ENCODE measurements around the gene SLC6A4.
A peak's percentile ranks its signal among the peaks of the same experiment; 100 is the strongest.

The SLC6A4 gene

DNA sequence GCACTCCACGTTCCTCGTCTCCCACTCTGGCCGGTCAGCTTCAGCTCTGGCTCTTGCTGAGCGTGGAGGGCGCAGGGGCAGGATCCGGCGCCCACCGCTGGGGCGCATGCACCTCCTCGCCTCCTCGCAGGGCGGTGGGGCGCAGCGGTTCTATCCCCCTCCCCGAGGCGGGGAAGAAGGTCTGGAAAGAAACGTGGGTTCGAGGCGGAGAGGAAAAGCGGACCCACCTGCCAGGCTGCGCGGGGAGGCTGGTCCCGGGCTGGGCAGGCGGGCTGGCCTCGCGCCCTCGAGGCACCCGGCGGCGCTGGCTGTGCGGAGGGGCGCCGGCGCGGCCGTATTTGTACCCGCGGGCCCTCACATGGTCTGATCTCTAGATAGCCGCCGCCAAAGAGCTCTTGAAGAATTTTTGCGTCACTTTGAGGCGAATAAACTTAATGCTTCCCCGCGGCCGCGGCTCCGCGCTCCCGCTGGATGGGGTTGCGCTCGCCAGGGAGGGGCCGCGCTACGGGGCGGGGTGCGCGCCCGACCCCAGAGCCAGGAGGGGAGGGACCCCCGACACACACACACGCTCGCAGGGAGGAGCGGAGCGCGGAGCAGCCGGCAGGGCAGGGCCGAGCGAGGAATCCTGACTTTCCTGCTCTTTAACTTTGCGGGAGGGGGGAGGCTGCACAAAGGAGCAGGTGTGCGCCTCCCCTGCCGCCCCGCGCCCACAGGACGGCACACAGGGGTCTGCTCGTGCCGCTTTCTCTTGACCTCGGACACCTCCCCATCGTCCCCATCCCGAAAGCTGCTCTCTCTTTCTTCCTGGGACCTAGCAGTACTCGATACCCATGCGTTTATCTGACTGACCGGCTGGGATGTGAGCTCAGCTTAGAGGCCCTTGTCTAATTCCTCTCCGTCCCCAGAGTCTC, at the start of gene SLC6A4:
SLC6A4 (minus strand) TSS at position 312 of the 911 bp plus-strand sequence. CDS start 13,739 bp downstream, outside the sequence.
- Mint-ChIP-seq H3K4me3 (peak within 1 kb of the TSS; percentile 82), H3K4me1 (peaks cover 47% of the 10 kb centered on the region), H3K27ac (no peak within 1 kb of the TSS), H3K27me3 (ENCODE audit: low read depth, poor library complexity) (peaks cover 97% of the 10 kb centered on the region), H3K9me3 (peaks cover 18% of the 10 kb centered on the region), H3K36me3 (ENCODE audit: low read depth) (peaks cover 5% of the 10 kb centered on the region)
- peak; percentile 39 for DNase-seq
- TF ChIP-seq, protein P1, sequence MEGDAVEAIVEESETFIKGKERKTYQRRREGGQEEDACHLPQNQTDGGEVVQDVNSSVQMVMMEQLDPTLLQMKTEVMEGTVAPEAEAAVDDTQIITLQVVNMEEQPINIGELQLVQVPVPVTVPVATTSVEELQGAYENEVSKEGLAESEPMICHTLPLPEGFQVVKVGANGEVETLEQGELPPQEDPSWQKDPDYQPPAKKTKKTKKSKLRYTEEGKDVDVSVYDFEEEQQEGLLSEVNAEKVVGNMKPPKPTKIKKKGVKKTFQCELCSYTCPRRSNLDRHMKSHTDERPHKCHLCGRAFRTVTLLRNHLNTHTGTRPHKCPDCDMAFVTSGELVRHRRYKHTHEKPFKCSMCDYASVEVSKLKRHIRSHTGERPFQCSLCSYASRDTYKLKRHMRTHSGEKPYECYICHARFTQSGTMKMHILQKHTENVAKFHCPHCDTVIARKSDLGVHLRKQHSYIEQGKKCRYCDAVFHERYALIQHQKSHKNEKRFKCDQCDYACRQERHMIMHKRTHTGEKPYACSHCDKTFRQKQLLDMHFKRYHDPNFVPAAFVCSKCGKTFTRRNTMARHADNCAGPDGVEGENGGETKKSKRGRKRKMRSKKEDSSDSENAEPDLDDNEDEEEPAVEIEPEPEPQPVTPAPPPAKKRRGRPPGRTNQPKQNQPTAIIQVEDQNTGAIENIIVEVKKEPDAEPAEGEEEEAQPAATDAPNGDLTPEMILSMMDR (IDR thresholded peaks at IDR 0.05): no peak

DNA sequence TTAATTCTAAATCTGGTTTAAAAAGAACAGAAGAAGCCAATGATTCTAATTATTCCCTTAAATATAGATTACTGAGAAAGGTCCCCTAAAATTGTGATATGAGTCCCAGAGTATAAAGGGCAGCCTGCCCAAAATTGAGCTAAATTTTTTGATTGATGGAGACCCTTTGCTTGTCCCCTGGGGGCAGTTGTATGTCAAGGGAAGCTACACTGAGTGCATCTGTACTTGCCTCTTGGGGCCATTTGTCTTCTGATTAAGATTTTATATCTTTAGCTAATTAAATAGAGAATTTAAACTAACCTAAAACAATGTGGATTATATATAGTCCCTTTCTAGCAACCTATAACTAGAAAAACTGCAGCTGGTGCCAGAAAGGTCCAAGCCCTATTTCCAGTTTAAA, 43.7 kb upstream of the SLC6A4 start:
- peak overlapping the region; percentile 23 for H3K27ac Mint-ChIP-seq
- H3K4me1 Mint-ChIP-seq: no peaks in the 10 kb centered on the region
- peaks cover 36% of the 10 kb centered on the region for H3K36me3 Mint-ChIP-seq (ENCODE audit: low read depth)
- no peak for DNase-seq
- TF ChIP-seq, protein P1 (IDR thresholded peaks at IDR 0.05): no peak
- H3K27me3 Mint-ChIP-seq (ENCODE audit: low read depth, poor library complexity): no peaks in the 10 kb centered on the region
- H3K9me3 Mint-ChIP-seq: no peaks in the 10 kb centered on the region
- H3K4me3 Mint-ChIP-seq: no peak overlapping the region

DNA sequence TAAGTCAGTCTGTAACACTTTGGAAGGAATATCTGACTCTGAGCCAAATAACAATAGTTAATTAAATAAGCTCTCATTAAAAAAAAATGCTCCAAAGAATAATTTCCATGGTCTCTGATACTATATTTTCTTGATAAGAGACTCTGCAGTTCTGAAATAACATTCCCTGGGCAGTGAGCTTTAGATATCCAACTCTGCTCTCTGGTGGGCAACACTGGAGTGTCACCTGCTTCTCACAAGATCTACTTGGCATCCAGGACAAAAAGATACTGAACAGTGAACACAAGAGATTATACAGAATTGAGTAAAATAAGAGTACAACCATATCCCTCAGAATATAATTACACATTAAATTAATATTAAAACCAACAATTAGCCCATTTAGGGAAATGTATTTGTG, 42.5 kb upstream of the SLC6A4 start:
- TF ChIP-seq, protein P1 (IDR thresholded peaks at IDR 0.05): peak; percentile 33
- Mint-ChIP-seq H3K36me3 (ENCODE audit: low read depth) (peaks cover 36% of the 10 kb centered on the region), H3K4me3 (no peak overlapping the region), H3K9me3 (no peaks in the 10 kb centered on the region), H3K27me3 (ENCODE audit: low read depth, poor library complexity) (no peaks in the 10 kb centered on the region), H3K4me1 (no peaks in the 10 kb centered on the region), H3K27ac (no peak overlapping the region)
- DNase-seq: no peak

DNA sequence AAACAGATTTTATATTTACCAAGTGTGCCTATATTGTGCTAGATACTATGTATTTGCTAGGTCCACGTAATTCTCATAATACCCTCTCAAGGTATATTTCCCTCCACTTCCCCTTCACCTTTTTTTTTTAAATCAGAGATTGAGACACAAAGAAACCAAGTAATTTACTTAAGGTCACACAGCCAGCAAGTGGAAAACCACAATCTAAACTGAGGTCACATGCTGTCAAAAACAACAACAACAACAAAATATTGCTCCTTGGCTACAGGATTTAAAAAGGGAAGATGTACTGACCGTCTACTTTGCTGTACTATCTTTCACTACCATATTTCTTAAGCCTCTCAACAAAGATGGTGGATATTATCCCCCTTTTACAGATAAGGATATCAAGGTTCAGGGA, 40.4 kb upstream of the SLC6A4 start:
- Mint-ChIP-seq H3K27me3 (ENCODE audit: low read depth, poor library complexity) (no peaks in the 10 kb centered on the region), H3K9me3 (no peaks in the 10 kb centered on the region), H3K36me3 (ENCODE audit: low read depth) (peaks cover 54% of the 10 kb centered on the region), H3K4me1 (no peaks in the 10 kb centered on the region), H3K4me3 (no peak overlapping the region), H3K27ac (peak overlapping the region; percentile 16)
- no peak for DNase-seq
- TF ChIP-seq, protein P1 (IDR thresholded peaks at IDR 0.05): no peak

DNA sequence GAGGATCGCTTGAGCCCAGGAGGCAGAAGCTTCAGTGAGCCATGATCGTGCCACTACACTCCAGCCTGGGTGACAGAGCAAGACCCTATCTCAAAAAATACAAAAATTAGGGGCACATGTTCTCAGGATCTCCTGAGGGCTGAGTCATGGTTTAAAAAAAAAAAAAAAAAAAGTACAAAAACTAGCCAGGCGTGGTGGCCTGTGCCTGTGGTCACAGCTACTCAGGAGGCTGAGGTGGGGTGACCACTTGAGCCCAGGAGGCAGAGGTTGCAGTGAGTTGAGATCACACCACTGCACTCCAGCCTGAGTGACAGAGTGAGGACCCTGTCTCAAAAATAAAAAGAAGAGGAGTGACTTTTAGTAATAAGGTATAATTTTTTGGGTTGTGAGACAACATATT, 39.4 kb upstream of the SLC6A4 start:
- H3K27me3 Mint-ChIP-seq (ENCODE audit: low read depth, poor library complexity): no peaks in the 10 kb centered on the region
- H3K36me3 Mint-ChIP-seq (ENCODE audit: low read depth): peaks cover 55% of the 10 kb centered on the region
- H3K27ac Mint-ChIP-seq: no peak overlapping the region
- no peak overlapping the region for H3K4me3 Mint-ChIP-seq
- no peaks in the 10 kb centered on the region for H3K4me1 Mint-ChIP-seq
- H3K9me3 Mint-ChIP-seq: no peaks in the 10 kb centered on the region
- no peak for DNase-seq
- TF ChIP-seq, protein P1 (IDR thresholded peaks at IDR 0.05): no peak

DNA sequence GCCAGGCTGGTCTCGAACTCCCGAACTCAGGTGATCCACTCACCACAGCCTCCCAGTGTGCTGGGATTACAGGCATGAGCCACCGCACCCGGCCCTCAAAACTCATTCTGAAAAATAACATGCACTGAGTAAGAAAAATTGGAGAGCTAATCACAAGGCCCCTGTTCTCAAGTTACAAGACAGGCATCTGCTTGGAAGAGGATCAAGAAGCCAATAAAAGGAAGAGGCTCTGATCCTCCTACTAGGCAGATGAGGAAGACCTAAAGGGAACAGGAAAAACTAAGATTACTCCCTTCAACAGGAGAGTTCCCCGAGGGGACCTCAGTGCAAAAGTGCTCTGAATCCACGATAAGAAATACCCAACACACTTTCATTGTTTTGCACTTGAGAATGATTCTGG, 37.9 kb upstream of the SLC6A4 start:
- peak overlapping the region; percentile 55 for H3K27ac Mint-ChIP-seq
- no peaks in the 10 kb centered on the region for H3K27me3 Mint-ChIP-seq (ENCODE audit: low read depth, poor library complexity)
- no peaks in the 10 kb centered on the region for H3K9me3 Mint-ChIP-seq
- no peak overlapping the region for H3K4me3 Mint-ChIP-seq
- DNase-seq: no peak
- H3K4me1 Mint-ChIP-seq: no peaks in the 10 kb centered on the region
- H3K36me3 Mint-ChIP-seq (ENCODE audit: low read depth): peaks cover 56% of the 10 kb centered on the region
- TF ChIP-seq, protein P1 (IDR thresholded peaks at IDR 0.05): no peak
